Sigmoid colon (tissue), 7 donors: ENCODE measurements around the gene DOLK. TPM values are rescaled to one million over a fixed set of nuclear protein-coding genes. Genes with fewer than 3 reads are reported as not detected.

ENCODE experiments used
- DNase-seq: peaks from one replicate; pipeline ENCODE4 v3.0.0-alpha.2; 2019
- H3K27ac ChIP-seq, 4 donors: fragments of 200-600 bp; sonication (generic); one replicate each; pipeline ENCODE4 v1.5.1; 2016 to 2019; ENCODE audit warnings: mild to moderate bottlenecking in 1 of 4
- H3K27me3 ChIP-seq, 3 donors: fragments of 200-600 bp; sonication (generic); one replicate each; pipeline ENCODE4 v1.5.1; 2019; ENCODE audit warnings: mild to moderate bottlenecking in 1 of 3
- H3K36me3 ChIP-seq, 4 donors: fragments of 200-600 bp; sonication (generic); one replicate each; pipeline ENCODE4 v1.5.1; 2016 to 2019
- H3K4me1 ChIP-seq, 4 donors: fragments of 200-600 bp; sonication (generic); one replicate each; pipeline ENCODE4 v1.5.1; 2017 to 2019
- H3K4me3 ChIP-seq, 4 donors: fragments of 200-600 bp; sonication (generic); one replicate each; pipeline ENCODE4 v1.5.1; 2017 to 2019; ENCODE audit warnings: mild to moderate bottlenecking in 2 of 4, moderate library complexity in 1 of 4
- H3K9me3 ChIP-seq, 4 donors: fragments of 200-600 bp in 3 of 4; sonication (generic) in 3 of 4; one replicate each; pipeline versions ENCODE4 v1.5.1 to v1.6.1; 2013 to 2019
- EP300 ChIP-seq, 4 donors: sonication (generic); formaldehyde crosslinking; IDR thresholded peaks; one replicate each; pipeline ENCODE4 v1.6.1; 2017; ENCODE audit warnings: antibody characterized with exemption in 4 of 4
- POLR2A ChIP-seq, 2 donors: fragments of 450-650 bp; IDR thresholded peaks; one replicate each; pipeline ENCODE4 v1.6.1; 2016; ENCODE audit warnings: antibody characterized with exemption in 2 of 2, mild to moderate bottlenecking in 2 of 2, moderate library complexity in 2 of 2
- POLR2AphosphoS5 ChIP-seq, 4 donors: sonication (generic); formaldehyde crosslinking; IDR thresholded peaks; one replicate each; pipeline ENCODE4 v1.6.1; 2017; ENCODE audit warnings: antibody characterized with exemption in 4 of 4
- WGBS, 2 donors: extraction: QIAGEN DNeasy Blood & Tissue Kit; methylation state at CpG; one replicate each; pipeline ENCODE4 v1.1.7; 2013; 5-methylcytosine and 5-hydroxymethylcytosine counted together
- intact Hi-C: fragments of 100-400 bp; cut with DNase I; formaldehyde crosslinking; loops from one replicate; pipeline ENCODE4 v1.15.1; 2023
- polyA plus RNA-seq, 3 donors: library from polyadenylated mRNA; stranded (reverse); fragments of 200-250 nt; gene quantifications; one replicate each; pipeline ENCODE4 v1.2.3, GENCODE V29; 2013
- total RNA-seq, 4 donors: library from RNA; depleted of rRNA; stranded (reverse); fragments of >200 nt; gene quantifications; one replicate each; pipeline ENCODE4 v1.1.0, GENCODE V29; 2016
- TF ChIP-seq, protein P1 (sequence below), 4 experiments: fragments of 450-650 bp in 3 of 4; fragments of 200-600 bp in 1 of 4; IDR thresholded peaks; one replicate each; pipeline ENCODE4 v1.5.1; 2016 to 2019; ENCODE audit warnings: antibody characterized with exemption in 4 of 4, mild to moderate bottlenecking in 3 of 4, moderate library complexity in 2 of 4
- donor health status: healthy with polysubstance abuse.
- donor health status: Bipolar disorder and iron deficiency.
- donor health status: healthy.

DOLK gene
- total RNA-seq (10 to 100 TPM in 1 of 4 donors, 1 to 10 TPM in 3; 6.2 to 11.4 (median 9.3) TPM), polyA plus RNA-seq (10 to 100 TPM in 1 of 3 donors, 1 to 10 TPM in 2; 2.4 to 11.1 (median 3.5) TPM)

DNA sequence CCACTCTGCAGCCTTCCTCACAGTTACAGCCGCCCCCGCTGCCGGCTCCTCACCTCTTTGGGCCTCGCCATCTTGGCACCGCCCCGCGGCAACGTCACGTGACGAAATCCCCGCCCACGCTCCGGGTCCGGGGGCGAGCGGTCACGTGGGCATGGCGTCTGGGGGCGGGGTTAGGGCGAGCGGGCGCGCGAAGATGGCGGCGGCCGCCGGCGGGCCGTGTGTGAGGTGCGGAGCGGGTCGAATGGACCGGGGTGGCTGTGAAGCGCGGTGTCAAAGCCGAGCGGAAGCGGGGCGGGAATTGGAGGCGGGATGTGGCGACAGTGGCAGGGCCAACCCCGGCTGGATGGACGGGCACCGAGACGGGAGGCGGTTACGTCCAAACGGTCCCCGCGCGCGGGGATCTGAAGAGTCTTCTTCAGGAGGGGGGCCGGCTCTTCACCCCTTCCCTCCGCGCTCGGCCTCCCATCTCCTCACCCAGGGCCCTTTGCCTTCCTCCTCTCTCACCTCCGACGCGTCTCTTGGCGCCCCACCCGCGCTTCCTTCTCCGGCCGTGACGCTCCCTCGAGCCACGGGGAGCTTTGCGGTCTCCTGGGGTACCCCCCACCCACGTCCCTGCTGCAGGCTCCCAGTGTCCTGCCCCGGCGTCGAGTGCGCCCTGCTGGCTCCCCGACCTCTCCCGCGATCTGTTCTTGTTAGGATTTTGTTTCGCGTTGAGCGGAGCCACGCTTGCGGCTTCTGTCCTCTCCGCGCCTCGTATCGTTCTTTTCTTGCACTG lies at the start of gene DOLK, which contains the start of gene NUP188:
Gene DOLK (minus strand): TSS at position 77 of the 775 bp plus-strand sequence. CDS start 300 bp downstream, outside the sequence.
Gene NUP188 (plus strand): TSS at position 173 of the 775 bp plus-strand sequence. CDS start 21 bp downstream, at position 194.
- TF ChIP-seq, protein P1, sequence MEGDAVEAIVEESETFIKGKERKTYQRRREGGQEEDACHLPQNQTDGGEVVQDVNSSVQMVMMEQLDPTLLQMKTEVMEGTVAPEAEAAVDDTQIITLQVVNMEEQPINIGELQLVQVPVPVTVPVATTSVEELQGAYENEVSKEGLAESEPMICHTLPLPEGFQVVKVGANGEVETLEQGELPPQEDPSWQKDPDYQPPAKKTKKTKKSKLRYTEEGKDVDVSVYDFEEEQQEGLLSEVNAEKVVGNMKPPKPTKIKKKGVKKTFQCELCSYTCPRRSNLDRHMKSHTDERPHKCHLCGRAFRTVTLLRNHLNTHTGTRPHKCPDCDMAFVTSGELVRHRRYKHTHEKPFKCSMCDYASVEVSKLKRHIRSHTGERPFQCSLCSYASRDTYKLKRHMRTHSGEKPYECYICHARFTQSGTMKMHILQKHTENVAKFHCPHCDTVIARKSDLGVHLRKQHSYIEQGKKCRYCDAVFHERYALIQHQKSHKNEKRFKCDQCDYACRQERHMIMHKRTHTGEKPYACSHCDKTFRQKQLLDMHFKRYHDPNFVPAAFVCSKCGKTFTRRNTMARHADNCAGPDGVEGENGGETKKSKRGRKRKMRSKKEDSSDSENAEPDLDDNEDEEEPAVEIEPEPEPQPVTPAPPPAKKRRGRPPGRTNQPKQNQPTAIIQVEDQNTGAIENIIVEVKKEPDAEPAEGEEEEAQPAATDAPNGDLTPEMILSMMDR (IDR thresholded peaks at IDR 0.05): no peak
- TF ChIP-seq POLR2AphosphoS5 (IDR thresholded peaks at IDR 0.05) (peak; percentile 91 to 96 (median 96)), EP300 (IDR thresholded peaks at IDR 0.05) (no peak), POLR2A (IDR thresholded peaks at IDR 0.05) (peak; percentile 87)
- Histone ChIP-seq H3K4me1 (peaks cover 0 to 17% (median 16%) of the 10 kb centered on the region in 4 donors), H3K4me3 (peak within 1 kb of the TSS; percentile 59 to 89 (median 76)), H3K36me3 (peaks cover 0 to 27% (median 2%) of the 10 kb centered on the region in 4 donors), H3K9me3 (no peaks in the 10 kb centered on the region), H3K27ac (peak within 1 kb of the TSS; percentile 86 to 95 (median 94)), H3K27me3 (no peaks in the 10 kb centered on the region)
- DNase-seq: peak; percentile 97
- WGBS, 2 donors: 0 to 1% methylated on average over 86 of the region's 86 CpGs
- intact Hi-C loops: no loop called here

DNA sequence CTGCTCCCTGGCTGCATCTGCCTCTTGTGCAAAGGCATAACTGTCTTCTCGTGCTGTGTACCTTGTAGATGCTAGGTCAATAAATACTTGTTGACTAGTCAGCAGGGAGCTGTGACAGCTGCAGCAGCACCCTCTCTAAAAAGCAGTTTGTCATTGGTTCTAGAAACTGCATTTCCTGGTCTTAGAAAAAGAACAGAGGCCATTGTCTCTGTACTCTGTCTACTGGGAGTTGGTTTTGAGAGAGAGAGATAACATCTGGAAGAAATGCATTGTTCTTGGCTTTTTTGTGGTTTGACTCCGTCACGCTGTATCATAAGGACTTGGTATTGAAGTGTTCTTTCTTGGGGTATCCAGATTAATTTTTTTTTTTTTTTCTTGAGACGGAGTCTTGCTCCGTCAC lies 48.4 kb upstream of the DOLK start:
- Histone ChIP-seq H3K4me1 (no peaks in the 10 kb centered on the region), H3K27ac (no peak overlapping the region), H3K9me3 (no peaks in the 10 kb centered on the region), H3K27me3 (no peaks in the 10 kb centered on the region), H3K4me3 (no peak overlapping the region), H3K36me3 (peaks cover 38 to 100% (median 70%) of the 10 kb centered on the region in 4 donors)
- intact Hi-C loops: no loop called here
- 87 to 89% methylated on average over 5 of the region's 5 CpGs for WGBS, 2 donors
- DNase-seq: peak; percentile 22
- TF ChIP-seq POLR2AphosphoS5 (IDR thresholded peaks at IDR 0.05) (no peak), EP300 (IDR thresholded peaks at IDR 0.05) (no peak), POLR2A (IDR thresholded peaks at IDR 0.05) (no peak)
- TF ChIP-seq, protein P1 (IDR thresholded peaks at IDR 0.05): no peak

DNA sequence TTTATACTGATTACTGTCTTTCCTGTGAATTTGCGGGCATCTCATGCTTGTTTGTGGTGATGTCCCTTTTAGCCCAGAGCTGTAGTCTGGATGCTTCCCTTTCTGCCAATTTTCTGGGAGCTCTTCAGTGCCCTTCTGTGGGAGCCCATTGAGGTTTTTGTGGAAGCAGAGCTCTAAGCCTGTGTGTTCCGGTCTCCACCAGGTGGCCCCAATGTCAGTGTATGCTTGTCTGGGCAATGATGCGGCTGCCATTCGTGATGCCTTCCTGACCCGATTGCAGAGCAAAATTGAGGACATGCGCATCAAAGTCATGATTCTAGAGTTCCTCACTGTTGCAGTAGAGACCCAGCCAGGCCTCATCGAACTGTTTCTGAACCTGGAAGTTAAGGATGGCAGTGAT lies 45.6 kb upstream of the DOLK start:
- TF ChIP-seq, protein P1 (IDR thresholded peaks at IDR 0.05): no peak
- TF ChIP-seq EP300 (IDR thresholded peaks at IDR 0.05) (no peak), POLR2AphosphoS5 (IDR thresholded peaks at IDR 0.05) (no peak), POLR2A (IDR thresholded peaks at IDR 0.05) (no peak)
- no peak for DNase-seq
- no peaks in the 10 kb centered on the region for H3K9me3 ChIP-seq
- intact Hi-C loops: no loop called here
- peaks cover 25 to 100% (median 59%) of the 10 kb centered on the region in 4 donors for H3K36me3 ChIP-seq
- no peak overlapping the region for H3K27ac ChIP-seq
- H3K4me1 ChIP-seq: peaks cover 0 to 2% (median under 1%) of the 10 kb centered on the region in 4 donors
- H3K4me3 ChIP-seq: no peak overlapping the region
- 85% methylated on average over 7 of the region's 7 CpGs for WGBS, 2 donors
- H3K27me3 ChIP-seq: no peaks in the 10 kb centered on the region

DNA sequence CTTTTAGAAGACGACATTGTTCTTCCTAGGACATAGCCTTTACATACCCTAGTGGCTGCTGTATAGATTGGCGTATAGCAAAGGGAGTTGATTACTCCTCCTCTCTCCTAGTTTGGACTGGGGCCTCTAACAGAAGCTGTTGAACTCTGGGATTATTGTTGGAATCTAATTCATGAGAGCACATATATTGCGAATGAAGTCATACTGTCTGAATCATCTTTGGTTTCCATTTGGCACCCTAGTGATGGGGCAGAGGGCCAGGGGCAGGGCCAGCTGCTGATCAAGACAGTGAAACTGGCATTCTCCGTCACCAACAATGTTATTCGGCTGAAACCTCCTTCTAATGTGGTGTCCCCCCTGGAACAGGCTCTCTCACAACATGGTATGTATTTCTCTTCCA lies 40.4 kb upstream of the DOLK start:
- TF ChIP-seq POLR2AphosphoS5 (IDR thresholded peaks at IDR 0.05) (peak in 3 of 4 donors; percentile 43 to 56 (median 56)), EP300 (IDR thresholded peaks at IDR 0.05) (no peak), POLR2A (IDR thresholded peaks at IDR 0.05) (no peak)
- TF ChIP-seq, protein P1 (IDR thresholded peaks at IDR 0.05): no peak
- intact Hi-C loops: no loop called here
- Histone ChIP-seq H3K27ac (peak overlapping the region in 3 of 4 donors; percentile 37 to 65 (median 50)), H3K9me3 (no peaks in the 10 kb centered on the region), H3K36me3 (peaks cover 0 to 100% (median 45%) of the 10 kb centered on the region in 4 donors), H3K4me3 (peak overlapping the region in 1 of 4 donors; percentile 14), H3K27me3 (no peaks in the 10 kb centered on the region), H3K4me1 (peaks cover 0 to 11% (median 8%) of the 10 kb centered on the region in 4 donors)
- DNase-seq: no peak
- 91 to 95% methylated on average over 5 of the region's 5 CpGs for WGBS, 2 donors
